Uterus (tissue), 2 donors: ENCODE results near the gene STX16.

Source experiments
- CTCF ChIP-seq, 4 experiments: fragments of 200-600 bp in 2 of 4; fragments of 450-650 bp in 2 of 4; sonication (generic) in 2 of 4; IDR thresholded peaks; one replicate each; pipeline ENCODE4 v1.5.1; 2016 to 2019; ENCODE audit warnings: antibody characterized with exemption in 4 of 4, mild to moderate bottlenecking in 2 of 4, moderate library complexity in 1 of 4
- POLR2A ChIP-seq, 2 donors: fragments of 450-650 bp; IDR thresholded peaks; one replicate each; pipeline ENCODE4 v1.6.1; 2016; ENCODE audit warnings: antibody characterized with exemption in 2 of 2, mild to moderate bottlenecking in 1 of 2, moderate library complexity in 1 of 2

- TF ChIP-seq POLR2A (IDR thresholded peaks at IDR 0.05) = no peak
- no peak for TF ChIP-seq CTCF (IDR thresholded peaks at IDR 0.05)
These were observed 44.9 kb downstream of the STX16 start for GRCh38 chr20:58695895-58696375.
